HG02870 (cell line): ENCODE results near the gene NRXN2.

Experiments
- ATAC-seq: cut with Tn5 transposase; IDR thresholded peaks from one replicate; pipeline ENCODE4 v1.9.1; 2021; ENCODE audit warnings: mild to moderate bottlenecking, moderate library complexity; ENCODE audit not compliant: unreplicated experiment

NRXN2 gene

DNA sequence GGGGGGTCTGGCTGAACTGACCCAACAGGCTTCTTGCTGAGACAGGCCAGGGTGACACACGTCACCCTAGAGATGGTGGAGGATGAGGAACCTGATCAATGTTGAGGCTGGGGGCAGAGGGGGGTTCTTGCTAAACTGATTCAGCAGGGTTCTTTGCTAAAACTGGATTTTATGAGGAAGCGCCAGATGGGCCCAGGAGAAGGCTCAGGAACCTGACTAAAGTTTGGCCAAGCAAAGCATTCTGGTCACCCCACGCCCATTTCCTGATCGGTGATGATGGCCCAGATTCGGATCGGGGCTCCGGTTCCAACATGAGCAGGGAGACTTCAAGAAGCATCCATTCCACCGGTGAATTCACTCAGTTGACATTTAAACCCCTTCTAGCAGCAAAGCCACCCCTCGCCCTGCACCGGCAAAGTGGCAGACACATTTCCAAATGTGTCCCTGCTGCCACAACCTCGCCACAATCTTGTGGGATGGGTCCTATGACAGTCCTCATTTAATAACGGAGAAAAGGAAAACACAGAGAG is 166.2 kb downstream of the NRXN2 start:
- no peak for ATAC-seq
